HG03139 (cell line): ENCODE results near the gene RGPD4.

Experiments
- ATAC-seq: cut with Tn5 transposase; IDR thresholded peaks from one replicate; pipeline ENCODE4 v1.9.1; 2021; ENCODE audit not compliant: unreplicated experiment

Gene RGPD4

DNA sequence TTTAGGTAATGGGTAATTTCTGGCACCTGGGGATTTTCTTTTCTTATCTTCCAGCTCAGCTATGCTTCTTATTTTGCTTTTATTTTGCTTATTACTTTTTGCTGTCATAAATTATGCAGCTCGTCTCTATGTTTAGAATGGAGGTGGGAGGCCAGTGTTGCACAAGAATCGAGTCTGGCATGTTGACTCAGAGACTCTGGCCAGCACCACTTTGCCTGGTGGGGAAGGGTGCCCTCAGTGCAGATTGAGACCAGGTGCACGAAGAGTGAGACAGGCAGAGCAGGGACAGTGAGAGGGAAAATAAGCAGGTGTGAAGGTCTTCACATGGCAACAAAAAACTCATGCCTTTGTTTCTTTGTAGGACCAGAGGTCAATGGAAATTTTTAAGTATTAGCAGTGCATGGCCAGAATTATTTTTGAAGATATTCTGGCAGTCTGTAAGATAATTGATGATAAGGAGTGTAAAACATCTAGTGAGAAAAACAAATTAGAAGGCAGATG, 100.4 kb downstream of the RGPD4 start:
- no peak for ATAC-seq

DNA sequence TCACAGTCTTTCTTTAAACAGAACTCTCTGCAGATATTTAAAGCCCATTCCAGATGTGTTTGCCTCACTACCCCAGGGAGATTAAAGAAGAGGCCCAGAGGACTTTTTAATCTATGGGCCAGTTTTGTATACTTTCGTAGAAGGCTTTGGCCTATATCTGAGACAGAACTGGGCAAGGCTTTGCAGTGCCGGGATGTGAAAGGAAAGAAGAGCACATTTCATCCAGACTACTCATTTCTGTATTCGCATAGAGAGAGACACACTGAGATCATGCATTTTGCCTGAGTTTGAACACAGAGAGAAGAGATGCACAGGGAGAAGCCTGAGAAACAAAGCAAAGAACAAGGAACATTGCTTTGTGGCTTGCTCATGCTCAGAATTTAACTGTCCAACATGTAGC, 104.7 kb downstream of the RGPD4 start:
- ATAC-seq, result no peak

DNA sequence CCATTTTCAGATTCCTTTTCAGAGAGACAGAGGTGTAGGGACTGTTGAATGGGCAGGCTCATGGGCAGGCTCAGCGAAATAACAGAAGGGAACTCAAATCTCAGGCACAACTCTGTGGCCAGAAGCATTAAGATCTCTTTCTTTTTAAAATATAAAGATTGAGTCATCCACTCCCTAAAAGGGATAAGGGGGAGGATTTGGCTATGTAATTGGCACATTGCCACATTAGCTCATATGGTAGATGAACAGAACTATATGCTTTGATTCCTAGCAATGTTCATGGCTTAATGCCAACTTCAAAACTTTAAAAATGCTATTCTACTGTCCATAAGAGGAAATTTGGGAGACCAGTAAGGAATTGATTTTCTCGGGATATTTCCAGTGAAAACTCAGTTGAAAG, 105.8 kb downstream of the RGPD4 start:
- ATAC-seq, result no peak

DNA sequence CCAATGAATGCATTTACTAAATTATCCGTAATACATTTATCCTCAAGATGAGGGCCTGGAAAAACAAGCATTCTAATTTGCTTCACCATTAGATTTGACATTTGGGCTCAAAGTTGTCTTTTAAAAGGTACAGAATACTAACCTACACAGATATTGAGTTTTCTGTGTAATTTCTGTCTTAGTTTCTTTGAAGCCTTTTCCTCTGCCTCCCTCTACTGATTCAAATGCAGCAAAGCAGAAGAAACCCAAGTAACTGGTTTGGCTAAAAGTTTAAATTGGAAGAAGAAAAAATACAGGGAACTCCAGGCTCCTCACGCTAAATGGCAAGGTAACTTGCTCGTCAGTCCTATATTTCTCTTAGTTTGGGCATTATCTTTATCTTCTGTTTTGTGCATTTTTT, 106.3 kb downstream of the RGPD4 start:
- ATAC-seq, result no peak

DNA sequence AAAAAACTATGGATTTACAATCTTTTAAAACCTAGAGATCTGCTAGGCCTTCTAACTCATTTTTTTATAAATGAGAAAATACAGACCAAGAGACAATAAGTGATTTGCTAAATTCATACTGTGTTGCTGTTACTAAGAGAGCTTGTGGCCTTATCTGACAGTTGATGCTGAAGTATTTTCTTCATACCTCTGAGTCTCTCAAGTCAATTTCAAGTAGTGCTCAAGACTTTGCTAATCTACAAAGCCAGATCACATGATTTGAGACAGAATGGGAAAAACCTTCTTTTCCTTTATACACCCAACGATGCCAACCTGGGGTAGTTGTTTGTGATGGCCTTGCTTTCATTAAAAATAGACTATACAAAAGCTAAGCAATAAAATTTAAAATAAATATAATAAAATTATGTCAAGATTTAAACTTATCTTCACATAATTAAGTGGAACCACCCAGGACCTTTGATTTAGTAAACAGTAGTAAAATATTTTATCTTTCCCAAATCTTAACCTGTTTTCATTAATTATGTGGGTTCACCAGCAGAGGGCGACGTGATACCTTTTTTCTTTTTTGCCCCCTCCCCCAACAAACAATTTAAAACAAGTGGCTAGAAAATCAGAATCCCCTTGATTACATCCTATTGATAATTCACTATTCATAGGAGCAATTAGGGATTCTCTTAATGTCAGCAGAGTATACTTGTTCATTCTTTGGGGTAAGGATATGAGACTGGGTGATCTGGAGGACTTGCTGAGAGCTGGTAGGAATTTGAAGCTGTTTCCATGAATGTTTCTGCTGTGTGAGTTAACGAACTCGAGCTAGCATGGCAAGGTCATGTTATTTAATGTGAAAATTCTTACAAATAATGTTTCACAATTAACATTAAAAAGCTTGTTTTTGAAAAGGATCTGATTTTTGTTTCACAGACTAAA, 110.0 kb downstream of the RGPD4 start:
- no peak for ATAC-seq
